Subcutaneous abdominal adipose tissue (tissue), 5 donors: ENCODE results near the gene KCNQ1.

Experiments
- H3K27ac ChIP-seq: one replicate; pipeline ENCODE4 v1.7.0; 2013; ENCODE audit warnings: low read depth, mild to moderate bottlenecking, inconsistent platforms, low read length, moderate library complexity
- H3K27me3 ChIP-seq, 5 donors: one replicate each; pipeline ENCODE4 v1.7.0; 2013; ENCODE audit warnings: low read length in 5 of 5, inconsistent platforms in 1 of 5; ENCODE audit not compliant: control insufficient read depth in 5 of 5, insufficient read depth in 4 of 5
- H3K36me3 ChIP-seq, 5 donors: one replicate each; pipeline ENCODE4 v1.7.0; 2013; ENCODE audit warnings: low read length in 5 of 5; ENCODE audit not compliant: control insufficient read depth in 5 of 5, insufficient read depth in 5 of 5
- H3K4me1 ChIP-seq, 5 donors: one replicate each; pipeline ENCODE4 v1.7.0; 2013; ENCODE audit warnings: low read length in 5 of 5, mild to moderate bottlenecking in 3 of 5, moderate library complexity in 1 of 5; ENCODE audit not compliant: control insufficient read depth in 5 of 5, insufficient read depth in 5 of 5
- H3K4me3 ChIP-seq, 5 donors: one replicate each; pipeline ENCODE4 v1.7.0; 2013; ENCODE audit warnings: low read length in 5 of 5, low read depth in 1 of 5
- H3K9ac ChIP-seq, 5 donors: one replicate each; pipeline ENCODE4 v1.7.0; 2013; ENCODE audit warnings: low read length in 5 of 5, mild to moderate bottlenecking in 4 of 5, moderate library complexity in 3 of 5
- H3K9me3 ChIP-seq, 5 donors: one replicate each; pipeline ENCODE4 v1.7.0; 2013; ENCODE audit warnings: low read length in 5 of 5; ENCODE audit not compliant: control insufficient read depth in 5 of 5
- donor health status: healthy.
- donor health status: healthy.
- donor health status: healthy.
- donor health status: healthy.
- donor health status: healthy.

KCNQ1 gene

DNA sequence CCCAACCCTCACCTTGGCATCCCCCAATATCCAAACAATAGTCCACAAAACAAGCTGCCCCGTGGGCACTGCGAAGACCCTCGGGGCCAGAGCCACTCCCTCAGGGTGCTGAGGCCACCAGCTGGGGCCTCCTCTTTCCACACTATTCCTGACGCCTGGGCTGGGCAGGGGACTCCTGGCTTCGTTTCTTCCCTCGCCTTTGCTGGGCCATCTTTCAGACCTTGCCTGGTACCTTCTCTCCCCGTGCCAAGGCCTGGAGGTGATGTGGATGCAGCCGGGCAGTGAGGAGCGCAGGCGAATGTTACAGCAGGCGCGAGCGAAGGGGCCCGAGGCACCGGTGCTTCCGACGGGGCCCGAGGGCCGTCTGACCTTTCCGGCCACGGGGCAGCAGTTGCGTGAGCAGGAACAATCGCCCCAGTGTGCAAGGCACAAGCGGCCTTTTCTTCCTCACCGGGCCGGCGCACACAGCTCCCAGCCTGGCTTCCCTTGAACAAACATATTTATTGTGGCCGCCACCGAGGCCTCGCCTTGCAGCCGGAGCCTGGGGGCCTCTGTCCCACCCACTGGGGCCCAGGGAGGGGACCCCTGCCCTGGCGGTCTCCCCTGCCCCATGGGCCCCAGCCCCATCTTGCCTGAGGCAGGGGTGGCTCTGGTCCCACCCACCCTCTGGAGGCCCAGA is 287.6 kb downstream of the KCNQ1 start:
- Histone ChIP-seq H3K9ac (no peak overlapping the region), H3K4me1 (peaks cover 0 to 21% (median 15%) of the 10 kb centered on the region in 5 donors), H3K27me3 (no peaks in the 10 kb centered on the region), H3K4me3 (no peak overlapping the region), H3K36me3 (no peaks in the 10 kb centered on the region), H3K9me3 (no peaks in the 10 kb centered on the region), H3K27ac (no peak overlapping the region)

GRCh38 chr11:2732940-2733628 is 288.3 kb downstream of the KCNQ1 start:
- no peak overlapping the region for H3K4me3 ChIP-seq
- H3K9me3 ChIP-seq: no peaks in the 10 kb centered on the region
- no peak overlapping the region for H3K9ac ChIP-seq
- peaks cover 0 to 24% (median 15%) of the 10 kb centered on the region in 5 donors for H3K4me1 ChIP-seq
- no peaks in the 10 kb centered on the region for H3K27me3 ChIP-seq
- H3K36me3 ChIP-seq: no peaks in the 10 kb centered on the region
- H3K27ac ChIP-seq: no peak overlapping the region

DNA sequence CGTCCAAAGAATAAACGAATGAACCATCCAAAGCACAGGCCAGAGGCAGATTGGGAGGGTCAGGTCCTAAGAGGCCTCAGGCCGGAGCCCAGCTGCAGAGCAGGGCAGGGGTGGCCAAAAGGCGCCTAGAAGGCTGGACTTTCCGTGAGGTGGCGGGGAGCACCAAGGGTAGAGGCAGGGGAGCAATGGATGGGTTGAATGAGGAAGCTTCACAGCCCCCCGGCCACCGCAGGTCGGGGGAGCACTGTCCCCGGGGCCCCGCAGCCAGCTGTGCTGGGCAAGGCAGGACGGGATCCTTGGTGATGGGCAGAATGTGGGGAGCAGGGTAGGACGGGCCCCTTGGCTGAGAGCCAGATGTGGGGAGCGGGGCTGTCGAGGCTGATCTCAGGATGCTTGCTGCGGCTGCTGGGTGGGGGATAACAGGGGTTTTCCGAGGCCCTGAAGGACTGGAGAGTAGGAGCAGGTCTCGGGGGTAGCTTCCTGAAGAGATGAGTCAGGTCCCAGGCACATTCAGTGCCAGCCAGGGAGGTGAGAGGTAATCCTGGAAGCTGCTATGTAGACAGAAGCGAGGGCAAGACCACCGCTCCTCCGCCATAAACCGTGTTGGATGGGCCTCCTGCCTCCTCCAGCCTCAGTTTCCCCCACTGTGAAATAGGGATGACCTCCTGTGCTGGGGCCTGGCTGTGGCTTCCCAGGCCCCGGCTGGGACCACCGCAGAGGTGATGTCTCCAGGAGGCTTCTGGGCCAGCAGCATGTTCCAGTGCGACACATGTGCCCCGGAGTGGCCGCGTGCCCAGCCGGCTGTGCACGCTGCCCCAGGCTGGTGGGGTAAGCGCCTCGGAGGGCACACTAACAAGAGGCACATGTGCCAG is 289.6 kb downstream of the KCNQ1 start:
- H3K4me1 ChIP-seq: peaks cover 0 to 21% (median 15%) of the 10 kb centered on the region in 5 donors
- no peaks in the 10 kb centered on the region for H3K9me3 ChIP-seq
- no peak overlapping the region for H3K27ac ChIP-seq
- H3K9ac ChIP-seq: no peak overlapping the region
- H3K36me3 ChIP-seq: no peaks in the 10 kb centered on the region
- H3K27me3 ChIP-seq: no peaks in the 10 kb centered on the region
- H3K4me3 ChIP-seq: no peak overlapping the region

- H3K9me3 ChIP-seq: no peaks in the 10 kb centered on the region
- no peak overlapping the region for H3K9ac ChIP-seq
- H3K27me3 ChIP-seq: no peaks in the 10 kb centered on the region
- no peak overlapping the region for H3K27ac ChIP-seq
- H3K4me1 ChIP-seq: peaks cover 0 to 20% (median 14%) of the 10 kb centered on the region in 5 donors
- no peaks in the 10 kb centered on the region for H3K36me3 ChIP-seq
- no peak overlapping the region for H3K4me3 ChIP-seq
Observed at GRCh38 chr11:2735053-2735589, 290.3 kb downstream of the KCNQ1 start.

- H3K27me3 ChIP-seq: no peaks in the 10 kb centered on the region
- no peaks in the 10 kb centered on the region for H3K9me3 ChIP-seq
- no peak overlapping the region for H3K27ac ChIP-seq
- no peaks in the 10 kb centered on the region for H3K36me3 ChIP-seq
- no peak overlapping the region for H3K4me3 ChIP-seq
- H3K4me1 ChIP-seq: peaks cover 0 to 15% (median 14%) of the 10 kb centered on the region in 5 donors
- no peak overlapping the region for H3K9ac ChIP-seq
Observed at GRCh38 chr11:2736577-2737225, 291.9 kb downstream of the KCNQ1 start.

- no peaks in the 10 kb centered on the region for H3K27me3 ChIP-seq
Observed at GRCh38 chr11:2737226-2737590, 292.4 kb downstream of the KCNQ1 start.

DNA sequence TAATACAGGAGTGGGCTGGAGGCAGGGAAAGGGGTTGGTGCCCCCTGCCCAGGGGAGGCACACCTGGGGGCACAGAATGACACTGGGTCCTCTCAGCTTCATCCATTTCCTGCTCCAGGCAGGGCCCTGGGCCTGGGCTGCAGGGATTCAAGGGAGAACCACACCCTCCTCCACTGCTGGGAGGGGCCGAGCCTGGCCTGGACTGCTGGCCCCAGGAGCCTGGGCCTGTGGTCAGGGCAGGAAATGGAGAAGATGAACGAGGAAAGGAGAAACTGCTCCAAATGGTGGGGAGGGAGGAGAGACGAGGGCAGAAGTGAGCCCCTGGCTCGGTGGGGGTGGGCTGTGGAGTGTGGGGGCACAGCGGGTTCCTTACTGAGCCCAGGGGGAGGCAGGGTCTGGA is 293.1 kb downstream of the KCNQ1 start:
- no peaks in the 10 kb centered on the region for H3K27me3 ChIP-seq
- no peaks in the 10 kb centered on the region for H3K36me3 ChIP-seq
- peaks cover 0 to 26% (median 21%) of the 10 kb centered on the region in 5 donors for H3K4me1 ChIP-seq
- H3K9me3 ChIP-seq: no peaks in the 10 kb centered on the region
- no peak overlapping the region for H3K9ac ChIP-seq
- H3K27ac ChIP-seq: no peak overlapping the region
- no peak overlapping the region for H3K4me3 ChIP-seq

More at GRCh38 chr11:2737226-2737590, 292.4 kb downstream of the KCNQ1 start:
- no peak overlapping the region for H3K4me3 ChIP-seq
- no peaks in the 10 kb centered on the region for H3K9me3 ChIP-seq
- H3K27ac ChIP-seq: no peak overlapping the region
- H3K4me1 ChIP-seq: peaks cover 0 to 20% (median 19%) of the 10 kb centered on the region in 5 donors
- no peaks in the 10 kb centered on the region for H3K36me3 ChIP-seq
- H3K9ac ChIP-seq: no peak overlapping the region

- Histone ChIP-seq H3K27ac (no peak overlapping the region), H3K27me3 (no peaks in the 10 kb centered on the region), H3K9me3 (no peaks in the 10 kb centered on the region), H3K4me3 (no peak overlapping the region), H3K9ac (no peak overlapping the region), H3K36me3 (no peaks in the 10 kb centered on the region), H3K4me1 (peaks cover 0 to 26% (median 21%) of the 10 kb centered on the region in 5 donors)
Observed at GRCh38 chr11:2738551-2739431, 294.0 kb downstream of the KCNQ1 start.
